Caco-2 (cell line): Measurements from ENCODE around the gene VPS18. TPM values are rescaled to one million over a fixed set of nuclear protein-coding genes. Genes with fewer than 3 reads are reported as not detected.
A peak's percentile ranks its signal among the peaks of the same experiment; 100 is the strongest.

ENCODE experiments used
- BruUV-seq: library from RNA; stranded (reverse); fragments of 400-500 nt; replicated peaks from 2 replicates; lab custom pipeline; 2021; lab: Mats Ljungman, UMichigan
- CTCF ChIA-PET: fragments of 300-600 bp; sonication (Branson Sonifier 250); formaldehyde crosslinking; loops from one replicate; lab custom pipeline; 2022; ENCODE audit warnings: antibody characterized with exemption; lab: Charles Lee
- POLR2A ChIA-PET: fragments of 300-600 bp; sonication (Branson Sonifier 250); formaldehyde crosslinking; loops from one replicate; lab custom pipeline; 2022; ENCODE audit warnings: antibody characterized with exemption; lab: Charles Lee
- DNase-seq, 2 experiments: peaks; one replicate each; pipeline versions ENCODE4 v3.0.0 to v3.0.0-alpha.2; 2020 to 2022
- H3K27me3 ChIP-seq: replicated peaks from 2 replicates; pipeline ENCODE4 v1.6.0; 2011; ENCODE audit warnings: low read length; ENCODE audit not compliant: control insufficient read depth, insufficient read depth
- H3K36me3 ChIP-seq: 2 replicates; pipeline ENCODE4 v1.5.1; 2011; ENCODE audit warnings: low read length; ENCODE audit not compliant: control insufficient read depth, insufficient read depth
- H3K4me1 ChIP-seq: fragments of 250-450 bp; sonication (Bioruptor Pico); 2 replicates; pipeline ENCODE4 v1.5.1; 2020; ENCODE audit warnings: mild to moderate bottlenecking
- H3K4me3 ChIP-seq: 2 replicates; pipeline ENCODE4 v1.5.1; 2011; ENCODE audit warnings: low read depth, mild to moderate bottlenecking, control low read depth, low read length
- H3K9me3 ChIP-seq: fragments of 250-450 bp; sonication (Bioruptor Pico); 2 replicates; pipeline ENCODE4 v1.5.1; 2020; ENCODE audit warnings: mild to moderate bottlenecking, moderate library complexity
- H3K27ac Mint-ChIP-seq: one replicate; pipeline ENCODE4 v1.8.0; 2022; ENCODE audit warnings: mixed read lengths; ENCODE audit not compliant: unreplicated experiment
- H3K27me3 Mint-ChIP-seq: one replicate; pipeline ENCODE4 v1.8.0; 2022; ENCODE audit warnings: mixed read lengths; ENCODE audit not compliant: insufficient read depth, unreplicated experiment
- H3K36me3 Mint-ChIP-seq: one replicate; pipeline ENCODE4 v1.8.0; 2022; ENCODE audit warnings: mild to moderate bottlenecking, mixed read lengths; ENCODE audit not compliant: insufficient read depth, unreplicated experiment
- H3K4me1 Mint-ChIP-seq: one replicate; pipeline ENCODE4 v1.8.0; 2022; ENCODE audit warnings: low read depth, mixed read lengths; ENCODE audit not compliant: unreplicated experiment
- H3K4me3 Mint-ChIP-seq: one replicate; pipeline ENCODE4 v1.8.0; 2022; ENCODE audit warnings: mild to moderate bottlenecking, moderate library complexity, mixed read lengths; ENCODE audit not compliant: unreplicated experiment
- H3K9me3 Mint-ChIP-seq: one replicate; pipeline ENCODE4 v1.8.0; 2022; ENCODE audit warnings: mixed read lengths; ENCODE audit not compliant: unreplicated experiment
- intact Hi-C: fragments of 100-400 bp; cut with micrococcal nuclease; formaldehyde crosslinking; loops from one replicate; pipeline ENCODE4 v1.10.0; 2022; ENCODE audit not compliant: unreplicated experiment
- total RNA-seq: library from RNA; stranded (reverse); gene quantifications from 2 replicates; pipeline ENCODE4 v1.2.3, GENCODE V29; 2022
- TF ChIP-seq, protein P1 (sequence below), 2 experiments: fragments of 200-600 bp in 1 of 2; IDR thresholded peaks; 1 replicate in 1 of 2; 2 replicates in 1 of 2; pipeline versions ENCODE4 v1.5.1 to v1.8.0; 2011 to 2022; ENCODE audit warnings: antibody characterized with exemption in 1 of 2, control low read depth in 1 of 2, inconsistent platforms in 1 of 2, low read depth in 1 of 2, low read length in 1 of 2, mild to moderate bottlenecking in 1 of 2, moderate library complexity in 1 of 2; ENCODE audit not compliant: insufficient read depth in 1 of 2, severe bottlenecking in 1 of 2, unreplicated experiment in 1 of 2

Gene VPS18
- total RNA-seq, 1 experiment from 2014 or later = 29.3 TPM

DNA sequence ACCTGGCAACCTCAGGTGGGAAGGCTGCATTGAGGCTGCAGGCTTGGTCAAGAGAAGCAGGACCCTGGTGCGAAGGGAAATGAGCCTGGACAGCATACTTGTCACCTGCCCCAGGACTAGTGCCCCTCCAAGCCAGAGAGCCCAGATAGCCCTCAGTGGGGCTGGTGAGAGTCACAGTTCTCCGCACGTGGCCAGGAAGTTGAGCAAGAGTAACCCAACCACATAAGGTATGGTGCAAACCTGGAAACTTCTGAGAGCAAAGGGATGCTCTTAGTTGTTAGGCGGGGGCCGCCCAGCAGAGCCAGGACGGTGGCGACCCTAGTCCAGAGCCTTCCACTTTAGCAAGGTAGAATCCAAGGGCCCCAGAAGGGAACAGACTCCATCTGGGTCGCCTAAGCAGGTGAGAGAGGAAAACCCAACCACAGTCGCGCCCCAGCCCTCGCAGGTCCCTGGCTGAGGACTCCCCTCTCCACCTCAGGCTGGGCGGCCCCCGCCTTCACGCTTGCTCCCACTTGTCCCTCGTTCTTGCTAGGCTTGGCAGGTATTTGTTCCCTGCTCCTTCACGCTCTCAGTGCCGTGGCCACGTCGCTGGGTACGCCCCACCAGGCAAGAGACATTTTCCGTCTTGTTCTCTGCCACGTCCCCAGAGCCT, 1.1 kb upstream of the VPS18 start:
- no peak overlapping the region for H3K4me3 ChIP-seq
- Mint-ChIP-seq H3K36me3 (peaks cover 39% of the 10 kb centered on the region), H3K27me3 (no peaks in the 10 kb centered on the region), H3K9me3 (no peaks in the 10 kb centered on the region), H3K27ac (peak overlapping the region; percentile 87), H3K4me1 (peaks cover 23% of the 10 kb centered on the region), H3K4me3 (peak overlapping the region; percentile 88)
- H3K36me3 ChIP-seq = peaks cover 2% of the 10 kb centered on the region; the same call in 1 of the 2 replicates
- no peak for DNase-seq
- H3K9me3 ChIP-seq = no peaks in the 10 kb centered on the region
- peaks cover 14% of the 10 kb centered on the region for H3K4me1 ChIP-seq
- BruUV-seq = no TSS peak
- TF ChIP-seq, protein P1, sequence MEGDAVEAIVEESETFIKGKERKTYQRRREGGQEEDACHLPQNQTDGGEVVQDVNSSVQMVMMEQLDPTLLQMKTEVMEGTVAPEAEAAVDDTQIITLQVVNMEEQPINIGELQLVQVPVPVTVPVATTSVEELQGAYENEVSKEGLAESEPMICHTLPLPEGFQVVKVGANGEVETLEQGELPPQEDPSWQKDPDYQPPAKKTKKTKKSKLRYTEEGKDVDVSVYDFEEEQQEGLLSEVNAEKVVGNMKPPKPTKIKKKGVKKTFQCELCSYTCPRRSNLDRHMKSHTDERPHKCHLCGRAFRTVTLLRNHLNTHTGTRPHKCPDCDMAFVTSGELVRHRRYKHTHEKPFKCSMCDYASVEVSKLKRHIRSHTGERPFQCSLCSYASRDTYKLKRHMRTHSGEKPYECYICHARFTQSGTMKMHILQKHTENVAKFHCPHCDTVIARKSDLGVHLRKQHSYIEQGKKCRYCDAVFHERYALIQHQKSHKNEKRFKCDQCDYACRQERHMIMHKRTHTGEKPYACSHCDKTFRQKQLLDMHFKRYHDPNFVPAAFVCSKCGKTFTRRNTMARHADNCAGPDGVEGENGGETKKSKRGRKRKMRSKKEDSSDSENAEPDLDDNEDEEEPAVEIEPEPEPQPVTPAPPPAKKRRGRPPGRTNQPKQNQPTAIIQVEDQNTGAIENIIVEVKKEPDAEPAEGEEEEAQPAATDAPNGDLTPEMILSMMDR (IDR thresholded peaks at IDR 0.05; ENCODE audit: insufficient read depth in 1 of 2, low read depth in 1 of 2, low read length in 1 of 2, severe bottlenecking in 1 of 2, unreplicated experiment in 1 of 2) = no peak
- CTCF ChIA-PET = interaction anchor here (1.3 to 3.1 kb wide), 12 partner anchors 13 to 192 kb away, joined by 4 to 112 read pairs (median 10); partner anchors contain the start of genes DNAJC17, RHOV, SPINT1 and ZFYVE19
- intact Hi-C loops = loop anchor here (5.0 to 10.0 kb wide), 2 partner anchors 111 to 198 kb away; partner anchors contain the start of gene RAD51
- H3K27me3 ChIP-seq = no peaks in the 10 kb centered on the region
- POLR2A ChIA-PET = interaction anchor here (0.6 to 2.4 kb wide), 3 partner anchors 19 to 36 kb away, joined by 3 to 23 read pairs (median 13); no protein-coding TSS in a partner anchor

DNA sequence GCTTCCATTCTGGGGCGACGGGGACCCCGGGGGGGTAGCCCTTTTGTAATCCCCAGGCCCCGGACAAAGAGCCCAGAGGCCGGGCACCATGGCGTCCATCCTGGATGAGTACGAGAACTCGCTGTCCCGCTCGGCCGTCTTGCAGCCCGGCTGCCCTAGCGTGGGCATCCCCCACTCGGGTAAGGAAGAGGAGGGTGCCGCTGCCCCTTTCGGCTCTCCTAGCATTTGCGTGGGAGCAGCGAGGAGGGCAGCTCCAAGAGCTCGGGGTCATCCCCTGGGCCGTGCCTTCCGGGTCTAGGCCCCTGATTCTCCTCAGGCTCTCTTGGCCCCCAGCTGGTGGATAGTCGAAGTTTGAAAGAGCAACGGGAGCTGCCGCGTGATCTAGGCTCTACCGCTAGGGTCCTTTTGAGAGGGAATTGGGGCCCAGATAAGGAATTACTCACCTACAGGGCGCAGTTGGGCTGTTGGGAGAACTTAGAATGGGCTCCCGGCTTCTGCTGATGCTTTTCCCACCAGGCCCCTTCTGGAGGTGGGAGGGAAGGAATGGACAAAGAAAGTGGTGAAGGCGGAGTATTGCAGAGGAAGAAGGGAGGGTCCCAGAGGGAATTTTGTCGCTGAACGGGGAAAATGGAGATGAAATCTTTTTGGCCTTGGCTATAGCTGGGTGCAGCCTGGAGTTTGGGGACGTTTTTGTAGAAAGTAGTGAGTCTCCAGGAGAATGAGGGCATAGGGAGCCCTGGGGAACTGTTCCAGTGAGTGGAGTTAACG, 615 bp downstream of the VPS18 start:
- no peaks in the 10 kb centered on the region for H3K9me3 ChIP-seq
- peaks cover 2% of the 10 kb centered on the region; the same call in 1 of the 2 replicates for H3K36me3 ChIP-seq
- ChIA-PET POLR2A (interaction anchor here (0.6 to 2.4 kb wide), 15 partner anchors 11 to 438 kb away, joined by 3 to 23 read pairs (median 5); partner anchors contain the start of genes DLL4, DNAJC17, INO80 and NUSAP1), CTCF (interaction anchor here (0.6 to 3.1 kb wide), 33 partner anchors 8 to 603 kb away, joined by 3 to 112 read pairs (median 6); partner anchors contain the start of genes CHAC1, DLL4, DNAJC17 and GCHFR)
- H3K4me3 ChIP-seq = peak overlapping the region; percentile 87
- TSS peak; percentile 85 for BruUV-seq
- intact Hi-C loops = loop anchor here (1.0 to 10.0 kb wide), 6 partner anchors 22 to 200 kb away; partner anchors contain the start of genes RAD51 and RMDN3
- Mint-ChIP-seq H3K9me3 (no peaks in the 10 kb centered on the region), H3K4me3 (peak overlapping the region; percentile 88), H3K4me1 (peaks cover 23% of the 10 kb centered on the region), H3K36me3 (peaks cover 56% of the 10 kb centered on the region), H3K27me3 (no peaks in the 10 kb centered on the region), H3K27ac (peak overlapping the region; percentile 87)
- peaks cover 14% of the 10 kb centered on the region for H3K4me1 ChIP-seq
- peak; percentile 82 for DNase-seq
- no peaks in the 10 kb centered on the region for H3K27me3 ChIP-seq
- TF ChIP-seq, protein P1 (IDR thresholded peaks at IDR 0.05; ENCODE audit: insufficient read depth in 1 of 2, low read depth in 1 of 2, low read length in 1 of 2, severe bottlenecking in 1 of 2, unreplicated experiment in 1 of 2) = peak; percentile 56 to 74
